ENCODE data around the gene SYNJ2. TPM values are rescaled to one million over a fixed set of nuclear protein-coding genes. Genes with fewer than 3 reads are reported as not detected.

SYNJ2 gene
- total RNA-seq, 1 donor from 2014 or later = 12.3 TPM

GRCh38 chr6:158131926-158132325 lies 150.3 kb downstream of the SYNJ2 start:
- Histone ChIP-seq H3K36me3 (peaks cover 16% of the 10 kb centered on the region), H3K4me1 (no peaks in the 10 kb centered on the region), H3K27me3 (ENCODE audit: low read depth) (no peaks in the 10 kb centered on the region), H3K27ac (replicated peaks) (no peak overlapping the region), H3K9me3 (replicated peaks) (no peaks in the 10 kb centered on the region), H3K4me3 (no peak overlapping the region)
- DNase-seq = no peak
- TF ChIP-seq, protein P1, sequence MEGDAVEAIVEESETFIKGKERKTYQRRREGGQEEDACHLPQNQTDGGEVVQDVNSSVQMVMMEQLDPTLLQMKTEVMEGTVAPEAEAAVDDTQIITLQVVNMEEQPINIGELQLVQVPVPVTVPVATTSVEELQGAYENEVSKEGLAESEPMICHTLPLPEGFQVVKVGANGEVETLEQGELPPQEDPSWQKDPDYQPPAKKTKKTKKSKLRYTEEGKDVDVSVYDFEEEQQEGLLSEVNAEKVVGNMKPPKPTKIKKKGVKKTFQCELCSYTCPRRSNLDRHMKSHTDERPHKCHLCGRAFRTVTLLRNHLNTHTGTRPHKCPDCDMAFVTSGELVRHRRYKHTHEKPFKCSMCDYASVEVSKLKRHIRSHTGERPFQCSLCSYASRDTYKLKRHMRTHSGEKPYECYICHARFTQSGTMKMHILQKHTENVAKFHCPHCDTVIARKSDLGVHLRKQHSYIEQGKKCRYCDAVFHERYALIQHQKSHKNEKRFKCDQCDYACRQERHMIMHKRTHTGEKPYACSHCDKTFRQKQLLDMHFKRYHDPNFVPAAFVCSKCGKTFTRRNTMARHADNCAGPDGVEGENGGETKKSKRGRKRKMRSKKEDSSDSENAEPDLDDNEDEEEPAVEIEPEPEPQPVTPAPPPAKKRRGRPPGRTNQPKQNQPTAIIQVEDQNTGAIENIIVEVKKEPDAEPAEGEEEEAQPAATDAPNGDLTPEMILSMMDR (IDR thresholded peaks at IDR 0.05; ENCODE audit: borderline replicate concordance) = peak; percentile 20
- intact Hi-C loops (cut with micrococcal nuclease) = no loop called here

- Histone ChIP-seq H3K27ac (replicated peaks) (no peak overlapping the region), H3K27me3 (ENCODE audit: low read depth) (no peaks in the 10 kb centered on the region), H3K4me1 (no peaks in the 10 kb centered on the region), H3K36me3 (peaks cover 43% of the 10 kb centered on the region), H3K9me3 (replicated peaks) (no peaks in the 10 kb centered on the region), H3K4me3 (no peak overlapping the region)
- intact Hi-C loops (cut with micrococcal nuclease) = no loop called here
- TF ChIP-seq, protein P1 (IDR thresholded peaks at IDR 0.05; ENCODE audit: borderline replicate concordance) = no peak
- DNase-seq = no peak
Observed at GRCh38 chr6:158142789-158143188, 161.1 kb downstream of the SYNJ2 start.

- Histone ChIP-seq H3K36me3 (peaks cover 43% of the 10 kb centered on the region), H3K4me3 (no peak overlapping the region), H3K4me1 (no peaks in the 10 kb centered on the region), H3K27ac (replicated peaks) (no peak overlapping the region), H3K9me3 (replicated peaks) (no peaks in the 10 kb centered on the region), H3K27me3 (ENCODE audit: low read depth) (no peaks in the 10 kb centered on the region)
- no peak for DNase-seq
- TF ChIP-seq, protein P1 (IDR thresholded peaks at IDR 0.05; ENCODE audit: borderline replicate concordance) = no peak
- intact Hi-C loops (cut with micrococcal nuclease) = no loop called here
Observed at GRCh38 chr6:158143700-158144099, 162.0 kb downstream of the SYNJ2 start.

Other genes with a start within 250 kb of the SYNJ2 start
- 31.9 TPM for gene SNX9, start 158.6 kb upstream of the SYNJ2 start, total RNA-seq
- gene SERAC1, start 186.4 kb downstream of the SYNJ2 start, total RNA-seq = 5.1 TPM
- 25.0 TPM for gene GTF2H5, start 186.5 kb downstream of the SYNJ2 start, total RNA-seq

Data from left ventricle myocardium inferior (tissue), 1 donor.